Adrenal gland (tissue), 12 donors: ENCODE measurements around the gene MRPS2. TPM values are rescaled to one million over a fixed set of nuclear protein-coding genes. Genes with fewer than 3 reads are reported as not detected.

ENCODE experiments used
- DNase-seq, 7 donors: peaks; one replicate each; pipeline ENCODE4 v3.0.0-alpha.2; 2019 to 2020
- H3K27ac ChIP-seq, 5 donors: fragments of 200-600 bp; sonication (generic) in 4 of 5; 1 replicate in 3 of 5; 2 replicates in 2 of 5; pipeline versions ENCODE4 v1.5.1 to v1.8.0; 2016 to 2020; ENCODE audit warnings: mild to moderate bottlenecking in 1 of 5
- H3K27me3 ChIP-seq: fragments of 200-600 bp; 2 replicates; pipeline ENCODE4 v1.8.0; 2021
- H3K36me3 ChIP-seq, 2 donors: fragments of 200-600 bp; replicated peaks in 1 of 2; 1 replicate in 1 of 2; 2 replicates in 1 of 2; pipeline versions ENCODE4 v1.5.1 to v1.8.0; 2018 to 2022
- H3K4me1 ChIP-seq, 2 donors: fragments of 200-600 bp; replicated peaks in 1 of 2; 1 replicate in 1 of 2; 2 replicates in 1 of 2; pipeline versions ENCODE4 v1.5.1 to v1.8.0; 2018 to 2021
- H3K4me3 ChIP-seq, 4 donors: fragments of 200-600 bp; sonication (generic) in 3 of 4; one replicate each; pipeline ENCODE4 v1.5.1; 2016 to 2018
- H3K9me3 ChIP-seq, 3 donors: fragments of 200-600 bp; sonication (generic) in 1 of 3; replicated peaks in 1 of 3; 1 replicate in 2 of 3; 2 replicates in 1 of 3; pipeline versions ENCODE4 v1.5.1 to v1.8.0; 2016 to 2021
- CTCF ChIP-seq, 6 experiments: fragments of 450-650 bp in 4 of 6; fragments of 200-600 bp in 2 of 6; sonication (generic) in 1 of 6; IDR thresholded peaks; 1 replicate in 5 of 6; 2 replicates in 1 of 6; pipeline versions ENCODE4 v1.5.1 to v1.8.0; 2016 to 2021; ENCODE audit warnings: antibody characterized with exemption in 6 of 6, mild to moderate bottlenecking in 2 of 6, moderate library complexity in 1 of 6
- POLR2A ChIP-seq, 2 donors: fragments of 450-650 bp; IDR thresholded peaks; one replicate each; pipeline ENCODE4 v1.6.1; 2017; ENCODE audit warnings: antibody characterized with exemption in 2 of 2, mild to moderate bottlenecking in 2 of 2, moderate library complexity in 1 of 2
- WGBS, 4 donors: extraction: QIAGEN DNeasy Blood & Tissue Kit in 2 of 4; methylation state at CpG; one replicate each; pipeline versions ENCODE4 v1.1.5 to v1.1.7; 2013 to 2017; 5-methylcytosine and 5-hydroxymethylcytosine counted together
- intact Hi-C, 2 donors: fragments of 100-400 bp; cut with DNase I; formaldehyde crosslinking; loops; one replicate each; pipeline versions ENCODE4 v1.14.1 to v1.15.0; 2022 to 2023
- polyA plus RNA-seq, 3 donors: library from polyadenylated mRNA; stranded (reverse); fragments of 200-250 nt in 2 of 3; fragments of 350-450 nt in 1 of 3; fragmentation: Illumina TruSeq in 1 of 3; extraction: RNeasy Lipid Tissue Mini Kit (QIAGEN cat#74804) in 1 of 3; gene quantifications; one replicate each; pipeline ENCODE4 v1.2.3, GENCODE V29; 2013 to 2014
- total RNA-seq, 9 donors: library from RNA; depleted of rRNA in 4 of 9; stranded (reverse); fragments of >200 nt in 4 of 9; fragments of 120-200 nt in 1 of 9; fragmentation: NEBNext Ultra II Directional in 1 of 9; extraction: Animal tissue kit (Norgen Biotek cat#: 25700) in 1 of 9; gene quantifications; one replicate each; pipeline versions ENCODE4 v1.1.0 to v1.2.4, GENCODE V29; 2013 to 2023
- donor health status: healthy with polysubstance abuse.
- donor health status: Bipolar disorder and iron deficiency.
- donor health status: DM: yes; HTN: yes; CAD: no.
- donor health status: DM: no; HTN: no; CAD: no.
- donor health status: DM: no; HTN: no; CAD: no.
- donor health status: DM: yes; HTN: yes; CAD: no.

MRPS2 gene
- total and polyA plus RNA-seq, 12 donors = 31.8 to 84.1 (median 59.8) TPM

DNA sequence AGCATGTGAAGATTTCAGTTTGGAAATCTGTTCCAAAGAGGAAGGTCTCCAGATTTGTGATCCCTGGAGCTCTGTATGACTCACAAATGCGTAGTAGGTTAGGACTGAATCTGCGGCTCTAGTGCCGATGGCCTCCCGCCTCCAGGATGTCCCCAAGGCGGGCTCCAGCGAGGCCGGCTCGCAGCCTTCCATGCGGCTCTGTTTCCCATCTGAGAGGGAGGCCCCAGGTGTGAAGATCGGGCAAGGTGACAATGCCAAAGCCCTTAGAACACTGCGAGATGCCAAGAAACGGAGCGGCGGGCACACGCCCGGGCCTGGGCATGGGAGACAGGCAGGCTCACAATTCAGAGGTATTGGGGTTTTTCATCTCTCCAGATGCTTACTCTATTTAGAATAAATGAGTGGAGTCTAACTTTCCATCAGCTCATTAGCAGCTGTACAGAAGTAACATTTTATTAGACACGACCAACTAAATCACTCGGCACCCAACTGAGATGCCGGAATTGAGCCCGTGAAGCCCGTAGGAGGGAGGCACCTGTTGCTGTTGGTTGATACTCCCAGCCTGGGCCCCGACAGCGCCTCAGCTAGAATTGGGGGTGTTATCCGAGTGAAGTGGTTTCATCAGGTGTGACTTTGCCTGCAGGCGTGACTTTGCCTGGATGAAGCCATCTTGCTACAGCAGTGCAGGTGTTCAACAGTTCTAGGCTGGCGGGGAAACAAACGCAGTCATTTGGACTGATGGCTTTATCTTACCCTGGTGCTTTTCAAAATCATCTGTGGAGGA is 7.4 kb upstream of the MRPS2 start:
- Histone ChIP-seq H3K4me3 (no peak overlapping the region), H3K4me1 (no peaks in the 10 kb centered on the region), H3K27ac (no peak overlapping the region), H3K9me3 (no peaks in the 10 kb centered on the region), H3K36me3 (peaks cover 0 to 6% of the 10 kb centered on the region in 2 donors), H3K27me3 (no peaks in the 10 kb centered on the region)
- intact Hi-C loops = no loop called here
- no peak for DNase-seq
- whole genome bisulfite sequencing, 4 donors = 92 to 97% (median 95%) methylated on average over 18 to 27 of the region's 27 CpGs
- TF ChIP-seq POLR2A (IDR thresholded peaks at IDR 0.05) (no peak), CTCF (IDR thresholded peaks at IDR 0.05) (no peak)

- intact Hi-C loops = no loop called here
- DNase-seq = no peak
- no peaks in the 10 kb centered on the region for H3K27me3 ChIP-seq
- no peak overlapping the region for H3K27ac ChIP-seq
- H3K4me1 ChIP-seq = peaks cover 8 to 9% of the 10 kb centered on the region in 2 donors
- no peaks in the 10 kb centered on the region for H3K9me3 ChIP-seq
- no peak overlapping the region for H3K4me3 ChIP-seq
- no peak for TF ChIP-seq CTCF (IDR thresholded peaks at IDR 0.05)
- TF ChIP-seq POLR2A (IDR thresholded peaks at IDR 0.05) = no peak
- WGBS, 4 donors = 81 to 86% (median 84%) methylated on average over 22 to 30 of the region's 30 CpGs
- H3K36me3 ChIP-seq = no peaks in the 10 kb centered on the region
Measured at GRCh38 chr9:135494791-135495559, 5.5 kb upstream of the MRPS2 start.

DNA sequence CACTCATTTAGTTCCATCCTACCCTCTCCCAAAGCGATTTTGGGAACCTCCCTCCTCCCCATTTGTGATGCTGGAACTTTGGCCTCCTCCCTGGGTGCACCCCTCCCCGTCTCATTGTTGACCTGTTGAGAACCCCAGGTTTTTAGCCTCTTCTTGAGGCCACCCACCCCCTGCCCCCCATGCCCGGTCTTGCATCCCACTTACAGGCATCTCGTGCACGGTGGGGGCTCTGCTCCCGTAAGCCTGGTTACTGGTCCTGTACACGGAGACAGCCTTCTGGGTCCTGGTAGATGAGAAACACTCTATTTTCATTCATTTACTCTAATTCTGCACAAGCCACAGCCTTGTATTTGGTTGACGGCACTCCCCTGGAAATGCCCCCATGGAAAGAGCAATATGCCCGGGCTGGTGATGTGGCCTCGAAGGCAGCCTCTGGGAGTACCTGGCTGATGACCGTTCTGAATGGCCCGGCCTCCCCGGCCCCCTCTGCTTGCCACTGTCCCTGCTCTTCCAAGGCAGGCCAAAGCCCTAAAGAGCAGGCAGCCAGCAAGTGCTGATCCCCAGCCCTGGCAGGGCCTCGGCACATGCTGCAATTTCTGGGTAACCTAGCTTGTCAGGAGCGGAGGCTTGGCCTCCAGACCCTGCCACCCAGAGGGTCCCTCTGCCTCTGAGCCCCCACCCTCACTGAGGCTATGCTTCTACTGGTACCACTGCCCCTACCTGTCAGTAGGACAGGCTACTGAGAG is 1.9 kb upstream of the MRPS2 start:
- H3K4me1 ChIP-seq = peaks cover 18% of the 10 kb centered on the region in 2 donors
- no peaks in the 10 kb centered on the region for H3K27me3 ChIP-seq
- intact Hi-C loops = no loop called here
- peaks cover 0 to 17% of the 10 kb centered on the region in 2 donors for H3K36me3 ChIP-seq
- H3K27ac ChIP-seq = no peak overlapping the region
- no peak for TF ChIP-seq CTCF (IDR thresholded peaks at IDR 0.05)
- DNase-seq = peak in 2 of 7 donors; percentile 8 to 15
- WGBS, 4 donors = 80 to 88% (median 86%) methylated on average over 9 to 15 of the region's 15 CpGs
- no peak overlapping the region for H3K4me3 ChIP-seq
- H3K9me3 ChIP-seq = no peaks in the 10 kb centered on the region
